ENCODE measurements around the gene RPRD2. TPM values are rescaled to one million over a fixed set of nuclear protein-coding genes. Genes with fewer than 3 reads are reported as not detected.

Gene RPRD2
- total RNA-seq, 1 donor from 2014 or later: 22.8 TPM

DNA sequence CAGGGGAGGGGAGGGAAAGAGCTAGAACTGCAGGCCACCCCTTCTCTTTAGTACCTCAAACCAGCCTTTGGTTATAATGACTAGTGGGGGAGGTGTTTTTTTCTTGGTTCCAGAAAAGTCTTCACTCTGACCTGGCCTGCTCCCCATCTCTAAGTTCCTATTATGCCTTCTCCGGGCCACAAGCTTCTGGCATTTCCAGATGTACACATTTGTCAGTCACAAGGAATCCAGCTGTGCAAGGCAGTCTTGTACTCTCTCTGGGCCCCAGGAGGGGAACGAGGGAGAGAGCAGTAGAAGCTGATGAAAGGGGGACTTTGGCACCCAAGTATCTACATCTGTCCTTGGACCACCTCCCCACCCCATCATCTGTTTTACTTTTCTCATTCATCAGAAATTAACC, 148.9 kb downstream of the RPRD2 start:
- Mint-ChIP-seq H3K27me3 (ENCODE audit: low read depth) (no peaks in the 10 kb centered on the region), H3K9me3 (no peaks in the 10 kb centered on the region), H3K4me1 (ENCODE audit: low read depth) (peaks cover 12% of the 10 kb centered on the region), H3K36me3 (ENCODE audit: low read depth) (peaks cover 4% of the 10 kb centered on the region), H3K27ac (no peak overlapping the region), H3K4me3 (ENCODE audit: low read depth) (no peak overlapping the region)
- no peak for DNase-seq (ENCODE audit: low spot score)
- intact Hi-C loops (cut with micrococcal nuclease): no loop called here

DNA sequence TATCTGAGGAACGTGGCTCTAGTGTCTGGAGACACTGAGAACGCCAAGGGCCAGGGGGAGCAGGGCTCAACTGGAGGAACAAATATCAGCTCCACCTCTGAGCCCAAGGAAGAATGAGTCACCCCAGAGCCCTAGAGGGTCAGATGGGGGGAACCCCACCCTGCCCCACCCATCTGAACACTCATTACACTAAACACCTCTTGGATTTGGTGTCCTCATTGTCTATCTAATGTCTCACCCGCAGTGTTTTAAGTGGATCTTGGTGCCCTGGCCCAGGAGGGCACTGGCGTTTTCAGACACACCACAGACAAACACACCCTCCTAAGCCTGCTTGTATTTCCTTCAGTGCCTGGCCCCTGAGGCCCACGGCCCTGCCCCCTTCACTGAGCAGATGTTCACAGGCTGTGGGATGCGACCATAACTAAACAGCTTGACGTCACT, 149.4 kb downstream of the RPRD2 start:
- intact Hi-C loops (cut with micrococcal nuclease): no loop called here
- Mint-ChIP-seq H3K27me3 (ENCODE audit: low read depth) (no peaks in the 10 kb centered on the region), H3K4me1 (ENCODE audit: low read depth) (peaks cover 12% of the 10 kb centered on the region), H3K36me3 (ENCODE audit: low read depth) (peaks cover 3% of the 10 kb centered on the region), H3K27ac (no peak overlapping the region), H3K9me3 (no peaks in the 10 kb centered on the region), H3K4me3 (ENCODE audit: low read depth) (no peak overlapping the region)
- no peak for DNase-seq (ENCODE audit: low spot score)

DNA sequence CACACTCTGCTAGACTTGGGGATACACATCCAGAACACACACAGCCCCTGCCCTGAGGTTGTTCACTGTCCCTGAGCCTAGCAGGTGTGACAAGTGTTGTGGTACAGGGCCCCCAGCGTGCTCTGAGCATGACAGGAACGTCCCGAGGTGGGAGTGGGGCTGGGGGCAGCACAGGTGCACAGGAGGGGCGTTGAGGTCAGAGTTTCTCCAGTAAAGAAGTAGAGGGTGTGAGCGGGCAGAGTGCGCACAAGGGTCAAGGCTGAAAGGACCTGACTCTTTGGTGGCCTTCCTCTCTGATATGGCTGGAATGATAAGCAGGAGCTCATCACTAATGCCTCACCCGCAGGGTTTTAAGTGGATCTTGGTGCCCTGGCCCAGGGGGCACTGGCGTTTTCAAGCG, 150.3 kb downstream of the RPRD2 start:
- peak overlapping the region; percentile 21 for H3K27ac Mint-ChIP-seq
- intact Hi-C loops (cut with micrococcal nuclease): no loop called here

DNA sequence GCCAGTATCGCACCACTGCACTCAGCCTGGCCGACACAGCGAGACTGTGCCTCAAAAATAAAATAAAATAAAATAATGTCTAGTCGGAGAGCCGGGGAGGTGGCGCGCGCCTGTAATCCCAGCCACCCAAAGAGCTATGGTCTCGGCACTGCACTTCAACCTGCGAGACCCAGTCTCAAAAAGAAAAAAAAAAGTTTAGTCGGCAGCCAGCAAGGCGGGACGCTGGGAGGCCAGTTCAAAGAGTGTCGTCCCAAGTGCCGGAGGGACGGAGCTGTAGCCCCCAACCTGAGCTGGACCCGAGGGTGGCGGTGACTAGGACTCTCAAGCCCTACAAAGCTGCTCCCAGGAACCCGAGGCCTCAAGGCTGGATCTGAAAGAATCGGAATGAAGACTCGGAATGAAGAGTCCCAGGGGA, 151.0 kb downstream of the RPRD2 start:
- intact Hi-C loops (cut with micrococcal nuclease): no loop called here
- peaks cover 3% of the 10 kb centered on the region for H3K36me3 Mint-ChIP-seq (ENCODE audit: low read depth)
- H3K4me3 Mint-ChIP-seq (ENCODE audit: low read depth): peak overlapping the region; percentile 76
- H3K4me1 Mint-ChIP-seq (ENCODE audit: low read depth): peaks cover 12% of the 10 kb centered on the region
- H3K27me3 Mint-ChIP-seq (ENCODE audit: low read depth): no peaks in the 10 kb centered on the region
- H3K27ac Mint-ChIP-seq: no peak overlapping the region
- H3K9me3 Mint-ChIP-seq: no peaks in the 10 kb centered on the region
- DNase-seq (ENCODE audit: low spot score): no peak

More for the DNA sequence above, 150.3 kb downstream of the RPRD2 start:
- Mint-ChIP-seq H3K27me3 (ENCODE audit: low read depth) (no peaks in the 10 kb centered on the region), H3K36me3 (ENCODE audit: low read depth) (peaks cover 3% of the 10 kb centered on the region), H3K4me3 (ENCODE audit: low read depth) (peak overlapping the region; percentile 76), H3K4me1 (ENCODE audit: low read depth) (peaks cover 12% of the 10 kb centered on the region), H3K9me3 (no peaks in the 10 kb centered on the region)
- DNase-seq (ENCODE audit: low spot score): no peak

DNA sequence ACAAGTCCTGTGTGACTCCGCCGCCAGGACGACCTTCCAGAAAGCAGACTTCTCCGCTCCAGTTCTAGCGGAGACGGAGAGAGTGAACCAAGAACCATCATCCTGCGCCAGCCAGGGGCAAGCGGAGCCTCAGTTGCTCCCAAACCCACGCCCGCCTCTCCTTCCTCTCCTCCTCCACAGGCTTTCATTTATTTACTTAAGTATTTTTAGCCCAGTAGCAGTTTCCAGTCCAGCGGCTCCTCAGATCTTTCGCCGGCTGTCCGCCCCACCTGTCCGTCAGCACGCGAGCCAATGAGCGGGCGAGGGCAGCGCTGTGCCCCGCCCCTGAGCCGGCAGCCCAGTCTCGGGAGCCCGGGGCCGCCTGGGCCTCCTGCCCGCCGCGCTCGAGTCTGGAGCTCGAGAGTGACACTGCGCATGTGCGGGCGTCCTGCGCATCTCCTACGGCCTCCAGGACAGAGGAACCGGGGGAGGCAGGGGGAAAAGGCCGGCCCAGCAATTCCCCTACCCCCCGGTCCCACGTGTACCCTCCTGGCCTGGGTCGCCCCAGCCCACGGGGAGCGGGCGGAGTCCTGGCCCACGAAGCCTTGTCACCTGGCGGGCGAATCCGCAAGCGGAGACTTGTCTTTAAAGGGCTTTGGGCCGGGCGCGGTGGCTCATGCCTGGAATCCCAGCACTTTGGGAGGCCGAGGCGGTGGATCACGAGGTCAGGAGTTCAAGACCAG, 151.5 kb downstream of the RPRD2 start, which contains the start of gene FALEC:
Gene FALEC, plus strand, starts transcription at position 425 of the 722 bp plus-strand sequence.
- peak; percentile 89 for DNase-seq (ENCODE audit: low spot score)
- Mint-ChIP-seq H3K27ac (peak within 1 kb of the TSS; percentile 57), H3K4me3 (ENCODE audit: low read depth) (peak within 1 kb of the TSS; percentile 76), H3K36me3 (ENCODE audit: low read depth) (peaks cover 3% of the 10 kb centered on the region), H3K9me3 (no peaks in the 10 kb centered on the region), H3K4me1 (ENCODE audit: low read depth) (peaks cover 12% of the 10 kb centered on the region), H3K27me3 (ENCODE audit: low read depth) (no peaks in the 10 kb centered on the region)
- intact Hi-C loops (cut with micrococcal nuclease): loop anchor here (1.0 to 2.0 kb wide), 3 partner anchors 18 to 51 kb away; partner anchors contain the start of gene TARS2

- H3K27ac Mint-ChIP-seq: no peak overlapping the region
- no peak for DNase-seq (ENCODE audit: low spot score)
- peak overlapping the region; percentile 76 for H3K4me3 Mint-ChIP-seq (ENCODE audit: low read depth)
- H3K4me1 Mint-ChIP-seq (ENCODE audit: low read depth): peaks cover 12% of the 10 kb centered on the region
- peaks cover 3% of the 10 kb centered on the region for H3K36me3 Mint-ChIP-seq (ENCODE audit: low read depth)
- H3K9me3 Mint-ChIP-seq: no peaks in the 10 kb centered on the region
- H3K27me3 Mint-ChIP-seq (ENCODE audit: low read depth): no peaks in the 10 kb centered on the region
- intact Hi-C loops (cut with micrococcal nuclease): loop anchor here (1.0 to 2.0 kb wide), 3 partner anchors 17 to 52 kb away; partner anchors contain the start of gene TARS2
Measured at GRCh38 chr1:150516050-150516591, 152.2 kb downstream of the RPRD2 start.

DNA sequence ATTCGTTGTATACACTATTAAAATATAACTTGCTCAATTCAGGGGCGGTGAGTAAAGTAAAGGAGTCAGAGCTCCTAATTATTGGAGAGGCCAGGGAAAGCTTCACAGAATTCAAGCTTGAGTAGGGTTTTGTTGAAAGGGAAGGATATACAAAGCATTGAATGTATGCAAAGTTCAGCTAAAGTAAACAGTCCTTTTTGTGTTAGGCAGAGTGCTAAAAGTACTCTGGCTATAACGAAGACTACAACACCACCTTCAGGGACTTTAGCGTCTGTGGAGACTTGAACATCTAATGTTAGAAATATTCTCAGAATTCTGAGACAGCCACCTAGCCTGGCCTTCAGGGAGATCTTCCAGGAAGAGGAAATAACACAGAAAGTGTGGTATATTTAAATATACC, 152.7 kb downstream of the RPRD2 start:
- H3K27ac Mint-ChIP-seq: no peak overlapping the region
- intact Hi-C loops (cut with micrococcal nuclease): loop anchor here (1.0 to 2.0 kb wide), 3 partner anchors 17 to 52 kb away; partner anchors contain the start of gene TARS2
- H3K27me3 Mint-ChIP-seq (ENCODE audit: low read depth): no peaks in the 10 kb centered on the region
- H3K36me3 Mint-ChIP-seq (ENCODE audit: low read depth): peaks cover 3% of the 10 kb centered on the region
- peak overlapping the region; percentile 76 for H3K4me3 Mint-ChIP-seq (ENCODE audit: low read depth)
- no peaks in the 10 kb centered on the region for H3K9me3 Mint-ChIP-seq
- H3K4me1 Mint-ChIP-seq (ENCODE audit: low read depth): peaks cover 16% of the 10 kb centered on the region
- no peak for DNase-seq (ENCODE audit: low spot score)

DNA sequence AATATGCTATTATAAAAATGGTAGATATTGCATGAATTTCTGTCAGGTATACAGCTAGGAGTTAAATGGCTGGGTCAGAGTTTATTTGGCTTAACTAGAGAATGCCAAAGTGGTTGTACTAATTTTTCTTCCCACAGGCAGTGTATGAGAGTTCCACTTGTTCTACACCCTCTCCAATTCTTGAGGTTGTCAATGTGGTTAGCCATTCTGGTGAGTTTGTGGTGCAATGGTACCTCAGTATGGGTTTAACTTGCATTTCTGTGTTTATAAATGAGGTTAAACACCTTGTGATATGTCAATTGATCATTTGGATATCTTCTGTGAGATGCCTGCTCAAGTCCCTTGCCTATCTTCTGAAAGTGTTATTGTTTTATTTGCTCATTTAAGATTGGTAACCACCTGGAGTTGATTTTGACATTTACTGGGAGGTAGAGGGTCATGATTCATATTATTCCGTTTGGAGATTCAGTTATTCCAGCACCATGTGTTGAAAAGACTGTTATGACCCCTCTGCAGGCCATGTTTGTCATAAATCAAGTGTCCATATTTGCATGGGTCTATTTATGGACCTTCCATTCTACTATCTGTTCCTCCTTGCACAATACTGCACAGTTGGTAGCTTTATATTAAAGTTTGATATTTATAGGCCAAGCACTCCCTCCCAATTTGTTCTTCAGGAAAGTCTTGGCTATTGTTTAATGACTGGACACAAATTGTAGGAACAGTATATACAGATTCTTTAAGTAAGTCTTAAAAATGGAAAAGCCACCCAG, 157.4 kb downstream of the RPRD2 start:
- Mint-ChIP-seq H3K9me3 (no peaks in the 10 kb centered on the region), H3K27ac (no peak overlapping the region), H3K4me1 (ENCODE audit: low read depth) (peaks cover 9% of the 10 kb centered on the region), H3K36me3 (ENCODE audit: low read depth) (no peaks in the 10 kb centered on the region), H3K27me3 (ENCODE audit: low read depth) (no peaks in the 10 kb centered on the region), H3K4me3 (ENCODE audit: low read depth) (no peak overlapping the region)
- DNase-seq (ENCODE audit: low spot score): no peak
- intact Hi-C loops (cut with micrococcal nuclease): no loop called here

DNA sequence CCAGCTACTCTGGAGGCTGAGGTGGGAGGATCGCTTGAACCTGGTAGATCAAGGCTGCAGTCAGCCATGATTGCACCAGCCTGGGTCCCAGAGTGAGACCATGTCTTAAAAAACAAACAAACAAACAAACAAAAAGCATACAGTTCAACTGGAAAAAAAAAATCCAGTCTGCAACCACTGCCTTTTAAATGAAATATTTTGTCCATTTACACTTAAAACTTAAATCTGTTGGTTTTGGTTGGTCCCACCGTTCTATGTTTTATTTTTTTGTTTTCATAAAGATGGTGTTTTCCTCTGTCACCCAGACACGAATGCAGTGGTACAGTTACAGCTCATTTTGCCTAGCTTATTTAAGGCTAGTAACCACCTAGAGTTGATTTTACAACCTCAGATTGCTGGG, 161.4 kb downstream of the RPRD2 start:
- H3K9me3 Mint-ChIP-seq: no peaks in the 10 kb centered on the region
- no peak overlapping the region for H3K27ac Mint-ChIP-seq
- intact Hi-C loops (cut with micrococcal nuclease): no loop called here

More for the DNA sequence above, 161.4 kb downstream of the RPRD2 start:
- Mint-ChIP-seq H3K4me3 (ENCODE audit: low read depth) (no peak overlapping the region), H3K27me3 (ENCODE audit: low read depth) (no peaks in the 10 kb centered on the region), H3K36me3 (ENCODE audit: low read depth) (no peaks in the 10 kb centered on the region), H3K4me1 (ENCODE audit: low read depth) (peaks cover 5% of the 10 kb centered on the region)
- DNase-seq (ENCODE audit: low spot score): no peak

Other genes starting within 250 kb of the RPRD2 start
- 29.3 and 31.2 TPM in 2 replicates for gene PLEKHO1, start 214.2 kb upstream of the RPRD2 start, total RNA-seq
- gene ANP32E, start 128.0 kb upstream of the RPRD2 start, total RNA-seq: 195 and 198 TPM in 2 replicates
- gene CA14, start 106.4 kb upstream of the RPRD2 start, total RNA-seq: not detected in 2 replicates
- gene APH1A, start 95.1 kb upstream of the RPRD2 start, total RNA-seq: 103 and 105 TPM in 2 replicates
- 0.39 and 0.98 TPM in 2 replicates for gene C1orf54, start 91.4 kb upstream of the RPRD2 start, total RNA-seq
- gene CIART, start 81.6 kb upstream of the RPRD2 start, total RNA-seq: 4.2 TPM in 2 replicates
- gene MRPS21, start 70.3 kb upstream of the RPRD2 start, total RNA-seq: 80.7 and 83.4 TPM in 2 replicates
- 77.9 and 85.2 TPM in 2 replicates for gene PRPF3, start 42.6 kb upstream of the RPRD2 start, total RNA-seq
- 66.2 and 69.8 TPM in 2 replicates for gene TARS2, start 123.3 kb downstream of the RPRD2 start, total RNA-seq
- 1.6 and 1.8 TPM in 2 replicates for gene ECM1, start 144.0 kb downstream of the RPRD2 start, total RNA-seq
- gene FALEC, start 151.6 kb downstream of the RPRD2 start, total RNA-seq: 0.37 and 1.9 TPM in 2 replicates
- gene ADAMTSL4, start 185.3 kb downstream of the RPRD2 start, total RNA-seq: 2.7 and 2.9 TPM in 2 replicates
- 217 and 221 TPM in 2 replicates for gene MCL1, start 215.5 kb downstream of the RPRD2 start, total RNA-seq

All from activated T-helper 2 cell treated with anti-CD3 and anti-CD28 coated beads, Interferon-gamma antibody, Interleukin-2, Interleukin-4, amounts not matched to agents 10 μg/mL and 5 μg/mL and 100 μg/mL, durations not matched to agents 14 hours and 24 hours and 36 hours (primary cell).